GM12872 (cell line): ENCODE results near the gene SYMPK.
A peak's percentile ranks its signal among the peaks of the same experiment; 100 is the strongest.

Source experiments
- CTCF ChIP-seq: IDR thresholded peaks from 3 replicates; pipeline ENCODE4 v1.5.1; 2011; ENCODE audit warnings: low read depth, mild to moderate bottlenecking, low read length, moderate library complexity; ENCODE audit not compliant: insufficient read depth

The SYMPK gene

DNA sequence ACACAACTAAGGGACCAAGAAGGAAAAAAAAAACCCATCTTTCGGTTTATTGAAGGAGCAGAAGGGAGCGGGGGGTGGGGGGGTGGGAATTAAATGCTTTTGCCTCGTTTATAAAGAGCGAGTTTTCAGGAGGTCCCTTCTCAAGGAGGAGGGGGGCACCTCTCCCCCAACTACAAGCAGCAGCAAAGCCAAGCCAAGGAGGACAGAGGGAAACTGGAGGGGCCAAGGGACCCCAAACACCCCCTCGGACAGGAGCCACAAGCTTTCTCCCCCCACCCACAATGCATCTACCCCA is 20.6 kb upstream of the SYMPK start:
- no peak for TF ChIP-seq CTCF

DNA sequence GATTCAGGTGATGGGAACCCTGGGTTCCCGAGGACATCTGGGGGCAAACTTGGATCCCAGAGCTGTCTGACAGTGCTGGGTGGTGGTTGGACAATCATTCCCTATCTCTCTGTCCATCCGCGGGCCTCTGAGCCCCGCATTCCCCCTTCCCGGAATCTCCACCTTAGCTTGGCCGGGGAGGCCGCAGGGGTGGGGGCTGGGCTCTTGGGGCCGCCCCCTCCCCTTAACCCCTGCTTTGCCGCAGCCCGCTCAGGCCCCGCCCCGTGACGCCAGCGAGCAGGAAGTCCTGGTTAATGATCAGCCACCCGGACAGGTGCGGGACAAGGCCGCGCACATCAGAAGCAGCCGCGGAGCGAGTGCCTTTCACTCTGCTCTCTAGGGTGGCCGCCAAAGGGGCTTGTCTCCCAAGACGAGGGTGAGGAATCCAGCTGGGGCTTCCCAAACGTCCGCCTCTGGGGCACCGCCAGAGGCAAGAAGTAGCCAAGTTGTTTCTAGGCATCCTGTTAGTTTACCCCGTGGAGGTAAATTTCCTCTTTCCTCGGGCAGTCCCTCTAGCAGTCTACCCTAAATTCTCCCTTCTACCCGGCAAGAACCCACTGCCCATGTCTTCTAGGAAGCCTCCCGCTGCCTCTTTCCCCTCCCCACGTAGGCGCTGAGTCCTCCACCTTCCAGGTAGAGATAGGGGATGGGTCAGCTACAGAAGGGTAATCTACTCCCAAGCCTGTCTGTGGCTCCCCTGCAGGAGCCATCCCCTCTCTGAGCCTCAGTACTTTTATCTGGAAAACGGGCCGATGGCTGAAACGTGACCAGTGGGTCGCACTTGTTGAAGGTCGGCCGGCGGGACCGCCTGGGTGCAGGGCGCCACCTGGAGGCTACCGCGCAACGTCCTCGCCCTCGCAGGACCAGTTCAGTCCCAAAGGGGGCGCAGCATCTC is 20.0 kb upstream of the SYMPK start:
- TF ChIP-seq CTCF, result peak; percentile 99

GRCh38 chr19:45881909-45882528 is 19.1 kb upstream of the SYMPK start:
- TF ChIP-seq CTCF, result no peak

GRCh38 chr19:45881082-45881908 is 18.3 kb upstream of the SYMPK start:
- TF ChIP-seq CTCF, result no peak

DNA sequence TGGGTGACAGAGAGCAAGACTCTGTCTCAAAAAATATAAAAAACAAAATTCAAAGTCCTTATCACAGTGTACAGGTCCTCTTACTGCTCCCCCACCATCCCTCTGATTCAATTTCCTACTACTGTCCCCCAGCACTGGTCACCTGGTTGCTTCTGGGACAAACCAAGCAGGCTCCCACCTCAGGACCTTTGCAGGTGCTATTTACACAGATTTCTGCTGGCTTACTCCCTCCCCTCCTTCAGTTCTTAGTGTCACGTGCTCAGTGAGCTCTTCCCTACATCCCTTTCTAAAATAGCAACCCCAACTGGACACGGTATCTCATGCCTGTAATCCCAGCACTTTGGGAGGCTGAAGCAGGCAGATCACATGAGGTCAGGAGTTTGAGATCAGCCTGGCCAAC is 17.0 kb upstream of the SYMPK start:
- TF ChIP-seq CTCF, result no peak

DNA sequence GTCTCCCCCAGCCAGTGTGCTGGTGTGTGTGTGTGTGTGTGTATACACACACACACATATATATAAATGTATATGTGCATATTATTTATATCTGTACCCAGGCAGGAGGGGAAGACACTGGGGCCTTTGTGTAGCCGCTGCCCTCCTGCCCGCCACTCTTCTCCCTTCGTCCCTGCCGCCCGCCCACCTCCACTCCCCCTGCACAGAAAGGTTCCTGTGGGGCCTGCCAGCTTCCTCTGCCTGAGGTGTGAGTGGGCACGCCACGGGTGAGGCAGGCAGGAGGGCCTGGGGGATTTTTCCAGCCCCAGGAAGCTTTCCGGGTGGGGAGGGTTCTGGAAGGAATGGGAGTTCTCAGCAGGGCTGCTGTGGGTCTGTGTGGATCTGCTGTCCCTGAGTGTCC is 16.1 kb upstream of the SYMPK start:
- no peak for TF ChIP-seq CTCF
